Glutamatergic neuron (in vitro differentiated cells): ENCODE data around the gene GTF2F2. TPM values are rescaled to one million over a fixed set of nuclear protein-coding genes. Genes with fewer than 3 reads are reported as not detected.

Experiments used
- DNase-seq: peaks from one replicate; pipeline ENCODE4 v3.0.0; 2022
- H3K27ac Mint-ChIP-seq: one replicate; pipeline ENCODE4 v1.8.0; 2020; ENCODE audit warnings: mild to moderate bottlenecking, mixed read lengths, inconsistent platforms; ENCODE audit not compliant: unreplicated experiment
- H3K27me3 Mint-ChIP-seq: one replicate; pipeline ENCODE4 v1.8.0; 2020; ENCODE audit warnings: mild to moderate bottlenecking, moderate library complexity, mixed read lengths, inconsistent platforms; ENCODE audit not compliant: unreplicated experiment
- H3K36me3 Mint-ChIP-seq: one replicate; pipeline ENCODE4 v1.8.0; 2020; ENCODE audit warnings: mild to moderate bottlenecking, mixed read lengths, inconsistent platforms; ENCODE audit not compliant: unreplicated experiment
- H3K4me1 Mint-ChIP-seq: one replicate; pipeline ENCODE4 v1.8.0; 2020; ENCODE audit warnings: mild to moderate bottlenecking, low read depth, mixed read lengths, inconsistent platforms; ENCODE audit not compliant: unreplicated experiment
- H3K4me3 Mint-ChIP-seq: one replicate; pipeline ENCODE4 v1.8.0; 2020; ENCODE audit warnings: mild to moderate bottlenecking, mixed read lengths, inconsistent platforms; ENCODE audit not compliant: unreplicated experiment
- H3K9me3 Mint-ChIP-seq: one replicate; pipeline ENCODE4 v1.8.0; 2020; ENCODE audit warnings: mild to moderate bottlenecking, moderate library complexity, mixed read lengths, inconsistent platforms; ENCODE audit not compliant: unreplicated experiment
- total RNA-seq: library from RNA; stranded (reverse); fragmentation: NEBNext Ultra II Directional; extraction: Animal tissue kit (Norgen Biotek cat#: 25700); gene quantifications from one replicate; pipeline ENCODE4 v1.2.1, GENCODE V29; 2021; ENCODE audit not compliant: unreplicated experiment
- TF ChIP-seq, protein P1 (sequence below): fragments of 200-600 bp; sonication (generic); IDR thresholded peaks from one replicate; pipeline ENCODE4 v1.5.0; 2021; ENCODE audit not compliant: partially characterized antibody, unreplicated experiment

The GTF2F2 gene
- total RNA-seq, 1 donor from 2014 or later = 25.9 TPM

DNA sequence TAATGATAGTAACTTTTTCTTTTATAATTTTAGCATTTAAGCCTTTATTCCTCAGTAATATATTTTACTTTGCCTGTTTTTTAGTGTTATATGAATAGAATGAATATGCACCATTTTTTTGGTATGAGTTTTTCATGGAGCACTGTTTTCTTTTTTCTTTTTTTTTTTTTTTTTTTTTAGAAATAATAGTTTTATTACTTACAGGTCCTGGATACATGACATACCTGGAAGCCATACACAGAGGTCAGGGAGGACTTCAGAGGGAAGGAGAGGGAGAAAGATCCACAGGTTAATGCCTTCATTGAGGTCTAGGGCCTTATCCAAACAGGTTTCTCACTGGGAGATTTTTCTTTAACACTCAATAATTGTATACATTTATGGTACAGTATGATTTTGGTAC lies 54.2 kb downstream of the GTF2F2 start:
- no peaks in the 10 kb centered on the region for H3K4me1 Mint-ChIP-seq
- no peaks in the 10 kb centered on the region for H3K9me3 Mint-ChIP-seq
- H3K27me3 Mint-ChIP-seq = no peaks in the 10 kb centered on the region
- H3K36me3 Mint-ChIP-seq = peaks cover 4% of the 10 kb centered on the region
- no peak overlapping the region for H3K27ac Mint-ChIP-seq
- H3K4me3 Mint-ChIP-seq = no peak overlapping the region
- TF ChIP-seq, protein P1, sequence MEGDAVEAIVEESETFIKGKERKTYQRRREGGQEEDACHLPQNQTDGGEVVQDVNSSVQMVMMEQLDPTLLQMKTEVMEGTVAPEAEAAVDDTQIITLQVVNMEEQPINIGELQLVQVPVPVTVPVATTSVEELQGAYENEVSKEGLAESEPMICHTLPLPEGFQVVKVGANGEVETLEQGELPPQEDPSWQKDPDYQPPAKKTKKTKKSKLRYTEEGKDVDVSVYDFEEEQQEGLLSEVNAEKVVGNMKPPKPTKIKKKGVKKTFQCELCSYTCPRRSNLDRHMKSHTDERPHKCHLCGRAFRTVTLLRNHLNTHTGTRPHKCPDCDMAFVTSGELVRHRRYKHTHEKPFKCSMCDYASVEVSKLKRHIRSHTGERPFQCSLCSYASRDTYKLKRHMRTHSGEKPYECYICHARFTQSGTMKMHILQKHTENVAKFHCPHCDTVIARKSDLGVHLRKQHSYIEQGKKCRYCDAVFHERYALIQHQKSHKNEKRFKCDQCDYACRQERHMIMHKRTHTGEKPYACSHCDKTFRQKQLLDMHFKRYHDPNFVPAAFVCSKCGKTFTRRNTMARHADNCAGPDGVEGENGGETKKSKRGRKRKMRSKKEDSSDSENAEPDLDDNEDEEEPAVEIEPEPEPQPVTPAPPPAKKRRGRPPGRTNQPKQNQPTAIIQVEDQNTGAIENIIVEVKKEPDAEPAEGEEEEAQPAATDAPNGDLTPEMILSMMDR = no peak
- DNase-seq = no peak

DNA sequence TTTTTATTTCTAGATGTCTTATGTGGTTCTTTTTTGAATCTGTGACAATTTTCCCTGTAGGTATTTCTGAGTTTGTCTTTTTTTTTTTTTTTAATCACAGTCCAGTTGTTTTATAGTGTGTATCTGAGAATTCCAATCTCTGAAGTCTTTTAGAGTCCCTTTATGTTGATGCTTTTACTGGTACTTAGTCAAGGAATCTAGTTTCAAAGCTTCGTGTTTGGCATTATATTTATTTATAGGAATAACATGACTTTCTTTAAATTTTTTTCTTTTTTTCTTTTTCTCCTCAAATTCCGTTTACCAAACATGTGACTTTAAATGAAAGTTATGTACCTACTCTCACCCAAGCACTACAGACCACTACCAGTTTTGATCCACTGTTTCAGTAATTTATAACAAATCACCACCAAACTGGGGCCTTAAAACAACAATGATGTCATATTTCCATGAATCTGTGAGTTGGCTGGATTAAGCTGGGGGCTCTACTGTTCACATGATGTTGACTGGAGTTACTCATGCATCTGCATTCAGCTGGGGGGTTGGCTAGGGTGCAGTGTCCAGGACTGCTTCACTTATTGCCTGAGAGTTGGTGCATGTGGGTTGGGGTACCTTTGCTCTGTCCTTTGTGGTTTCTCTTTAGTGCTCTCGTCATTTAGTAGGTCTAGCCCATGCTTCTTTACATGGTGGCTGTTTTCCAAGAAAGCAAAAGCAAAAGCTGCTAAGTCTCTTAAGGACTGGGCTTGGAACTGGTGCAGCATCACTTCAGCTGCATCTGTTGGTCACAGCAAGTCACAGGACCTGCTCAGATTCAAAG lies 58.2 kb downstream of the GTF2F2 start:
- Mint-ChIP-seq H3K4me1 (no peaks in the 10 kb centered on the region), H3K9me3 (peaks cover 1% of the 10 kb centered on the region), H3K27ac (no peak overlapping the region), H3K4me3 (no peak overlapping the region), H3K36me3 (no peaks in the 10 kb centered on the region), H3K27me3 (no peaks in the 10 kb centered on the region)
- TF ChIP-seq, protein P1 = no peak
- DNase-seq = no peak

DNA sequence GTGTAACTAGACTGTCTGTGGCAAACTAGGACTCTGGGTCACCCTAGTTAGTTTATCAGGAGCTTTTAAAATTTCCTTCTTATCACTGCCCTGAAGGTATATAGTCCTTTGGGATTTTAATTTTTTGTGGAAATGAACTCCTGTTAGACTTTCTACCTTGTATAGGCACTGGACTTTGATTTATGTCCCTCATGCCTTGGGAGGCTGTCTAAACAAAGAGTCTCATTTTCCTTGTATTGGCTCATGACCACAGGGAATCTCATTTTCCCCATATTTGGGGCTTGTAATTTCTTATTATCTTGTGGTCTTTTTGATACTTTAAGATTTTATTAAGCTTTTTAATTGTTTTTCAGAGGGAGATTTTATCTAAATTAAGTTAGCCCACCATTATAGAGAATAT lies 59.1 kb downstream of the GTF2F2 start:
- H3K27me3 Mint-ChIP-seq = no peaks in the 10 kb centered on the region
- no peak overlapping the region for H3K4me3 Mint-ChIP-seq
- H3K36me3 Mint-ChIP-seq = no peaks in the 10 kb centered on the region
- TF ChIP-seq, protein P1 = no peak
- DNase-seq = no peak
- peaks cover 1% of the 10 kb centered on the region for H3K9me3 Mint-ChIP-seq
- no peak overlapping the region for H3K27ac Mint-ChIP-seq
- no peaks in the 10 kb centered on the region for H3K4me1 Mint-ChIP-seq

DNA sequence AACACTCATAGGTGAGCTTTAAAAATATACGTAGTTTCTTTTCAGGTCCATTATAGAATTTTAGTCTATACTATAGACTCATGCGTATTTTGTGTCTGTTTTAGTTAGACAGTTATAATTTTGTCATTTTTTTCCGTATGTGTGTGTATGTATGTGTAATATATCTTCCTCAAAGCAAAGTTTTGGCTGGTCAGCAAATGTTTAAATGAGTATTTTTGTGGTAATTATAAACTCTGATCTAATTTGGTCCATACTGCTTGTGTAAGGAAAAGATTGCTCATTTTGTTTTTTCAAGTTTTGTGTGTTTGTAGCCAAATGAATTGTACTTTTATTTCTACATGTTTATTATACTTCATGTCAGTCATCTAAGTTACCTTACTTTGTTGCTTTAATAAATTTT lies 60.0 kb downstream of the GTF2F2 start:
- peaks cover 1% of the 10 kb centered on the region for H3K9me3 Mint-ChIP-seq
- H3K4me1 Mint-ChIP-seq = no peaks in the 10 kb centered on the region
- H3K4me3 Mint-ChIP-seq = no peak overlapping the region
- no peaks in the 10 kb centered on the region for H3K27me3 Mint-ChIP-seq
- H3K36me3 Mint-ChIP-seq = no peaks in the 10 kb centered on the region
- H3K27ac Mint-ChIP-seq = no peak overlapping the region
- no peak for DNase-seq
- TF ChIP-seq, protein P1 = no peak
